GM23248 (cell line): ENCODE data around the gene TRIP10. TPM values are rescaled to one million over a fixed set of nuclear protein-coding genes. Genes with fewer than 3 reads are reported as not detected.
A peak's percentile ranks its signal among the peaks of the same experiment; 100 is the strongest.

Experiments used
- DNase-seq: peaks from one replicate; pipeline ENCODE4 v3.0.0-alpha.2; 2015
- H2AFZ ChIP-seq: fragments of 200-600 bp; sonication (generic); 2 replicates; pipeline ENCODE4 v1.6.1; 2016; ENCODE audit warnings: antibody characterized with exemption
- H3F3A ChIP-seq: fragments of 200-600 bp; sonication (generic); 2 replicates; pipeline ENCODE4 v1.6.1; 2016; ENCODE audit warnings: mild to moderate bottlenecking, antibody characterized with exemption, mixed run types; ENCODE audit not compliant: insufficient read depth
- H3K27ac ChIP-seq: fragments of 200-600 bp; sonication (generic); 2 replicates; pipeline ENCODE4 v1.5.1; 2016; ENCODE audit warnings: mild to moderate bottlenecking
- H3K27me3 ChIP-seq: fragments of 200-600 bp; sonication (generic); replicated peaks from 2 replicates; pipeline ENCODE4 v1.6.1; 2016; ENCODE audit warnings: mild to moderate bottlenecking; ENCODE audit not compliant: insufficient read depth
- H3K36me3 ChIP-seq: fragments of 200-600 bp; sonication (generic); 2 replicates; pipeline ENCODE4 v1.6.1; 2016; ENCODE audit warnings: low read depth, mild to moderate bottlenecking
- H3K4me1 ChIP-seq: fragments of 200-600 bp; sonication (generic); 2 replicates; pipeline ENCODE4 v1.6.1; 2016; ENCODE audit warnings: mild to moderate bottlenecking; ENCODE audit not compliant: insufficient read depth
- H3K4me2 ChIP-seq: fragments of 200-600 bp; sonication (generic); one replicate; pipeline ENCODE4 v1.6.1; 2016; ENCODE audit warnings: mild to moderate bottlenecking; ENCODE audit not compliant: unreplicated experiment
- H3K4me3 ChIP-seq: fragments of 200-600 bp; sonication (generic); 2 replicates; pipeline ENCODE4 v1.5.1; 2016; ENCODE audit warnings: mild to moderate bottlenecking
- H3K79me2 ChIP-seq: fragments of 200-600 bp; sonication (generic); 2 replicates; pipeline ENCODE4 v1.6.1; 2016; ENCODE audit warnings: mild to moderate bottlenecking; ENCODE audit not compliant: insufficient read depth
- H3K9ac ChIP-seq: fragments of 200-600 bp; sonication (generic); 2 replicates; pipeline ENCODE4 v1.6.1; 2016; ENCODE audit warnings: mild to moderate bottlenecking
- H3K9me2 ChIP-seq: fragments of 200-600 bp; sonication (generic); 2 replicates; pipeline ENCODE4 v1.6.1; 2016; ENCODE audit warnings: mixed run types, mild to moderate bottlenecking, moderate library complexity; ENCODE audit not compliant: insufficient read depth
- H3K9me3 ChIP-seq: fragments of 200-600 bp; sonication (generic); one replicate; pipeline ENCODE4 v1.6.1; 2017; ENCODE audit warnings: low read depth
- H4K20me1 ChIP-seq: fragments of 200-600 bp; sonication (generic); 2 replicates; pipeline ENCODE4 v1.6.0; 2016; ENCODE audit not compliant: insufficient read depth
- EZH2 ChIP-seq: fragments of 200-600 bp; sonication (generic); IDR thresholded peaks from 2 replicates; pipeline ENCODE4 v1.6.1; 2018; ENCODE audit warnings: antibody characterized with exemption, mild to moderate bottlenecking; ENCODE audit not compliant: insufficient read depth, poor library complexity, severe bottlenecking
- EZH2phosphoT487 ChIP-seq: fragments of 200-600 bp; sonication (generic); IDR thresholded peaks from 2 replicates; pipeline ENCODE4 v1.6.1; 2018; ENCODE audit warnings: antibody characterized with exemption, moderate library complexity, mild to moderate bottlenecking, low read depth; ENCODE audit not compliant: insufficient read depth
- WGBS, 2 experiments: methylation state at CpG; one replicate each; pipeline ENCODE4 v1.1.6; 2015 to 2017; ENCODE audit warnings: low lambda C conversion rate in 2 of 2, low coverage in 1 of 2; ENCODE audit errors: missing lambda C conversion rate in 2 of 2; 5-methylcytosine and 5-hydroxymethylcytosine counted together
- in situ Hi-C: fragments of 300-500 bp; cut with MboI; formaldehyde crosslinking; loops from 2 replicates; pipeline ENCODE4 v1.15.0; 2020
- polyA plus RNA-seq: library from polyadenylated mRNA; unstranded; fragments of >200 nt; fragmentation: Nextera tagmentation; extraction: Ambion mirVana; gene quantifications from 2 replicates; pipeline ENCODE4 v1.2.1, GENCODE V29; 2016
- total RNA-seq: library from RNA; depleted of rRNA; stranded (reverse); fragments of >200 nt; shearing (Covaris generic); gene quantifications from 2 replicates; pipeline ENCODE4 v1.2.3, GENCODE V29; 2014

TRIP10 gene
- total and polyA plus RNA-seq, 2 experiments from 2014 or later, result 48.0 to 48.9 TPM

- Histone ChIP-seq H3K4me2 (peak overlapping the region; percentile 98), H3K4me3 (peak overlapping the region; percentile 99), H3K4me1 (peaks cover 29% of the 10 kb centered on the region), H3K27me3 (no peaks in the 10 kb centered on the region), H3K9me2 (no peaks in the 10 kb centered on the region), H3K9me3 (no peaks in the 10 kb centered on the region), H4K20me1 (no peaks in the 10 kb centered on the region), H3K36me3 (no peaks in the 10 kb centered on the region), H3K9ac (peak overlapping the region; percentile 90), H2AFZ (peak overlapping the region; percentile 83), H3F3A (peaks cover 24% of the 10 kb centered on the region), H3K79me2 (peaks cover 34% of the 10 kb centered on the region), H3K27ac (peak overlapping the region; percentile 77)
- DNase-seq, result no peak
- TF ChIP-seq EZH2, result no peak
- TF ChIP-seq EZH2phosphoT487, result no peak
- in situ Hi-C loops, result no loop called here
- 0 to 1% methylated on average over 10 to 16 of the region's 16 CpGs for WGBS, 2 experiments
Observed at GRCh38 chr19:6736917-6737283, 2.6 kb upstream of the TRIP10 start.

- DNase-seq, result peak; percentile 100
- H3K9ac ChIP-seq, result peak within 1 kb of the TSS; percentile 90
- no peak for TF ChIP-seq EZH2
- TF ChIP-seq EZH2phosphoT487, result no peak
- H3K9me3 ChIP-seq, result no peaks in the 10 kb centered on the region
- peaks cover 39% of the 10 kb centered on the region for H3K79me2 ChIP-seq
- H3K9me2 ChIP-seq, result no peaks in the 10 kb centered on the region
- no peaks in the 10 kb centered on the region for H4K20me1 ChIP-seq
- peak within 1 kb of the TSS; percentile 98 for H2AFZ ChIP-seq
- peak within 1 kb of the TSS; percentile 77 for H3K27ac ChIP-seq
- H3K4me1 ChIP-seq, result peaks cover 29% of the 10 kb centered on the region
- peak within 1 kb of the TSS; percentile 98 for H3K4me2 ChIP-seq
- in situ Hi-C loops, result no loop called here
- 0 to 1% methylated on average over 23 to 50 of the region's 55 CpGs for WGBS, 2 experiments
- no peaks in the 10 kb centered on the region for H3K27me3 ChIP-seq
- peaks cover 24% of the 10 kb centered on the region for H3F3A ChIP-seq
- H3K4me3 ChIP-seq, result peak within 1 kb of the TSS; percentile 99
- H3K36me3 ChIP-seq, result no peaks in the 10 kb centered on the region
Observed at GRCh38 chr19:6737284-6737872, 2.1 kb upstream of the TRIP10 start, which contains the start of gene GPR108. Gene GPR108, minus strand, starts transcription at chr19:6737580. Its CDS starts 4 bp downstream, at chr19:6737576.

DNA sequence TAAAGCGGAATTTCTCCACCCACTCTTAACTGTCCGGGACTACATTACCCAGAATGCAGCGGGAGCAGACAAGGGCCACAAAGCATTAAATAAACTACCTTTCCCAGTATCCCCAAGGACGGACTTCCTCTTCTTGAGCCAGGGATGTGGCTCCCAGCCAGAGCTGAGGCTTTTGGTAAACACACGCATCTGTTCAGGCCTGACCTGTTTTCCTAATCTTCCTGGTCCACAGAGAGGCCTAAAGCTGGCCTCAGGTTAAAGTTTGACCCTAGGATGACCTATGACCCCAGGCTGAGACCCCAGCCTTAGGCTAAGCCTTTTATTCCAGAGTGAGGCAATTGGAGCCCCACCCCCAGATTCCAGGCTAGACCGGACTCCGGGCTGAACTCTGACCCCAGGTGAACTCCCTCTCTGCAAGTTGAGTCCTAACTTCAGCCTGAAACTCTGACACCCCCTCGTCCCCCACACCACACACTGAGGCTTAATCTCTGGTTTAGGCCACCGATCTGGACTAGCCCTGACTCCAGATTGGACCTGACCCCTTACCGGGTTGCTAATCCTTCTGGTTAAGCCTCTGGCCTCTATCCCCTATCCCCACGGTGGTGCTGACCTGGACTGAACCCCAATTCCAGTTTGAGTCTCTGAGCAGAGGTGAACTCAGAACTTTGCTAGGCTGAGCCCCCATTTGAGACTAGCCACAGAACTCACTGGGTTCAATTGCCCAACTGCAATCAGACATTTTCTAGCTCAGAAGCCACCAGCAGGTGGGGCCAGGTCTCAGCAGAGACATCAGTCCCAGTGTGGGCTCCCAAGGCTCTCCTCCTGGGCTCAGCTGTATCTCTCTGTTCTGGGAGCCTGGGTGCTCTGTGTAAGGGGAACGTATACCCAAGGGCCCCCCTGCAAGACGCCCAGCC lies 1.4 kb upstream of the TRIP10 start:
- WGBS, 2 experiments, result 4 to 8% methylated on average over 13 of the region's 13 CpGs
- Histone ChIP-seq H3K79me2 (peaks cover 46% of the 10 kb centered on the region), H2AFZ (peak overlapping the region; percentile 98), H4K20me1 (no peaks in the 10 kb centered on the region), H3K9me2 (no peaks in the 10 kb centered on the region), H3K27ac (peak overlapping the region; percentile 74), H3K27me3 (no peaks in the 10 kb centered on the region), H3F3A (peaks cover 26% of the 10 kb centered on the region), H3K36me3 (no peaks in the 10 kb centered on the region), H3K4me1 (peaks cover 29% of the 10 kb centered on the region), H3K4me3 (peak overlapping the region; percentile 64), H3K9me3 (no peaks in the 10 kb centered on the region), H3K4me2 (peak overlapping the region; percentile 92), H3K9ac (peak overlapping the region; percentile 74)
- in situ Hi-C loops, result no loop called here
- TF ChIP-seq EZH2phosphoT487 (no peak), EZH2 (no peak)
- peak; percentile 92 for DNase-seq

GRCh38 chr19:6738787-6739389 lies 592 bp upstream of the TRIP10 start:
- Histone ChIP-seq H3K36me3 (0 out of 2 replicates have a peak, but pooled peaks cover 3% of the 10 kb centered on the region), H2AFZ (peak overlapping the region; percentile 98), H3K27ac (peak overlapping the region; percentile 74), H3K4me2 (peak overlapping the region; percentile 92), H3F3A (peaks cover 34% of the 10 kb centered on the region), H3K27me3 (no peaks in the 10 kb centered on the region), H3K4me3 (peak overlapping the region; percentile 64), H3K79me2 (peaks cover 46% of the 10 kb centered on the region), H3K9me2 (no peaks in the 10 kb centered on the region), H3K9ac (peak overlapping the region; percentile 74), H3K9me3 (no peaks in the 10 kb centered on the region), H4K20me1 (no peaks in the 10 kb centered on the region), H3K4me1 (peaks cover 31% of the 10 kb centered on the region)
- TF ChIP-seq EZH2 (no peak), EZH2phosphoT487 (no peak)
- WGBS, 2 experiments, result 2 to 4% methylated on average over 24 of the region's 24 CpGs
- in situ Hi-C loops, result no loop called here
- DNase-seq, result peak; percentile 69
